ENCODE results near the gene GALNT17. TPM values are rescaled to one million over a fixed set of nuclear protein-coding genes. Genes with fewer than 3 reads are reported as not detected.

GALNT17 gene
- total RNA-seq, 1 experiment from 2014 or later, result not detected

GRCh38 chr7:71555758-71556157 is 423.8 kb downstream of the GALNT17 start:
- no peak for DNase-seq
- Histone ChIP-seq H3K4me2 (no peak overlapping the region), H3K79me2 (ENCODE audit: low read depth) (no peaks in the 10 kb centered on the region), H3K27ac (no peak overlapping the region), H3K4me1 (replicated peaks; ENCODE audit: insufficient read depth) (no peaks in the 10 kb centered on the region), H2AFZ (no peak overlapping the region), H3K4me3 (no peak overlapping the region), H3K36me3 (ENCODE audit: low read depth) (no peaks in the 10 kb centered on the region), H4K20me1 (ENCODE audit: insufficient read depth) (no peaks in the 10 kb centered on the region; the same call in 1 of the 2 replicates), H3K27me3 (ENCODE audit: insufficient read depth, low read depth) (peaks cover 13% of the 10 kb centered on the region), H3K9me2 (ENCODE audit: insufficient read depth) (no peaks in the 10 kb centered on the region), H3F3A (ENCODE audit: insufficient read depth, low read depth) (no peaks in the 10 kb centered on the region), H3K9me3 (ENCODE audit: insufficient read depth, low read depth) (no peaks in the 10 kb centered on the region)
- TF ChIP-seq CTCF (conservative IDR thresholded peaks at IDR 0.05) (no peak), EZH2 (IDR thresholded peaks at IDR 0.05; ENCODE audit: low read depth) (no peak)
- CTCF ChIA-PET, result no interaction called here
- intact Hi-C loops (cut with micrococcal nuclease; ENCODE audit: unreplicated experiment), result no loop called here
- POLR2A ChIA-PET (ENCODE audit: unreplicated experiment), result no interaction called here
- no TSS peak for BruUV-seq (replicated peaks)

GRCh38 chr7:71558806-71559613 is 427.1 kb downstream of the GALNT17 start:
- Histone ChIP-seq H4K20me1 (ENCODE audit: insufficient read depth) (no peaks in the 10 kb centered on the region; the same call in 1 of the 2 replicates), H3K36me3 (ENCODE audit: low read depth) (no peaks in the 10 kb centered on the region), H3K4me3 (no peak overlapping the region), H3K27ac (no peak overlapping the region), H3K4me2 (no peak overlapping the region), H3K27me3 (ENCODE audit: insufficient read depth, low read depth) (peaks cover 34% of the 10 kb centered on the region), H2AFZ (no peak overlapping the region), H3K79me2 (ENCODE audit: low read depth) (no peaks in the 10 kb centered on the region), H3K9me3 (ENCODE audit: insufficient read depth, low read depth) (no peaks in the 10 kb centered on the region), H3K4me1 (replicated peaks; ENCODE audit: insufficient read depth) (no peaks in the 10 kb centered on the region), H3K9me2 (ENCODE audit: insufficient read depth) (no peaks in the 10 kb centered on the region), H3F3A (ENCODE audit: insufficient read depth, low read depth) (no peaks in the 10 kb centered on the region)
- no peak for DNase-seq
- ChIA-PET CTCF (no interaction called here), POLR2A (ENCODE audit: unreplicated experiment) (no interaction called here)
- intact Hi-C loops (cut with micrococcal nuclease; ENCODE audit: unreplicated experiment), result no loop called here
- BruUV-seq (replicated peaks), result no TSS peak
- TF ChIP-seq CTCF (conservative IDR thresholded peaks at IDR 0.05) (no peak), EZH2 (IDR thresholded peaks at IDR 0.05; ENCODE audit: low read depth) (no peak)

GRCh38 chr7:71560354-71560995 is 428.5 kb downstream of the GALNT17 start:
- CTCF ChIA-PET, result no interaction called here
- Histone ChIP-seq H3K9me2 (ENCODE audit: insufficient read depth) (no peaks in the 10 kb centered on the region), H3K4me1 (replicated peaks; ENCODE audit: insufficient read depth) (no peaks in the 10 kb centered on the region), H3K9me3 (ENCODE audit: insufficient read depth, low read depth) (no peaks in the 10 kb centered on the region), H3K27ac (no peak overlapping the region), H3K27me3 (ENCODE audit: insufficient read depth, low read depth) (peaks cover 39% of the 10 kb centered on the region), H3K36me3 (ENCODE audit: low read depth) (no peaks in the 10 kb centered on the region), H3K4me2 (no peak overlapping the region), H2AFZ (no peak overlapping the region), H3F3A (ENCODE audit: insufficient read depth, low read depth) (no peaks in the 10 kb centered on the region), H4K20me1 (ENCODE audit: insufficient read depth) (no peaks in the 10 kb centered on the region; the same call in 1 of the 2 replicates), H3K4me3 (no peak overlapping the region), H3K79me2 (ENCODE audit: low read depth) (no peaks in the 10 kb centered on the region)
- no peak for DNase-seq
- POLR2A ChIA-PET (ENCODE audit: unreplicated experiment), result no interaction called here
- TF ChIP-seq CTCF (conservative IDR thresholded peaks at IDR 0.05), result no peak
- TF ChIP-seq EZH2 (IDR thresholded peaks at IDR 0.05; ENCODE audit: low read depth), result no peak
- no TSS peak for BruUV-seq (replicated peaks)
- intact Hi-C loops (cut with micrococcal nuclease; ENCODE audit: unreplicated experiment), result no loop called here
